ENCODE measurements around the gene PCK1. TPM values are rescaled to one million over a fixed set of nuclear protein-coding genes. Genes with fewer than 3 reads are reported as not detected.

PCK1 gene
- total RNA-seq, 2 donors from 2014 or later = 272 TPM

DNA sequence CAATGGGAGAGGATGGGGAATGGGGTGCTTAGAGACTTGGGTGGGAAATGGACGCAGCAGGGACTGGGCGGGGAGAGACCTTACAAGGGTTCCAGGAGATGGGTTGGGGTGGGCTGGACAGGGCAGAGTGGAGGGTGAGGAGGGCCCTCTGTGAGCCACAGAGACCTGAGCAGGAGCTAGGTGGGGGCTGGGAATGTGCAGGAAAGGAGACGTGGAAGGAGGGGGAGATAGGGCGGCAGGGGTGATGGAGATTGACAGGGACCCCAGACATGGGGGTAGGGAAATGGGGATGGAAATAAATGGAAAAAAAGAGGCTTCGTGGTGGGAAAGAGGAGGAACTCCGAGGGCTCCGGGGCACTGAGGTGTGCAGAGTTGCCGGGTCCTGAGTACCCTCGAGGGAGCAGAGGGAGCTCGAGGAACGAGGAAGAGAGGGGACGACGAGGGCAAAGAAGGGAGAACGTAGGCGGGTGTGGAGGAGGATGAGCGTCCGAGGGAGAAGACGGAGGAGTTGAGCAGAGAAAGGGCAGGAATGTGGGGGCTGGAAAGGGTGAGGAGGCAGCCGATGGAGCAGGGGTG lies 33.9 kb upstream of the PCK1 start:
- H3K9me3 ChIP-seq = no peaks in the 10 kb centered on the region
- H3K36me3 ChIP-seq = no peaks in the 10 kb centered on the region
- no peak overlapping the region for H3K9ac ChIP-seq (ENCODE audit: low read depth in 2 of 2, low read length in 2 of 2)
- TF ChIP-seq, protein P1, sequence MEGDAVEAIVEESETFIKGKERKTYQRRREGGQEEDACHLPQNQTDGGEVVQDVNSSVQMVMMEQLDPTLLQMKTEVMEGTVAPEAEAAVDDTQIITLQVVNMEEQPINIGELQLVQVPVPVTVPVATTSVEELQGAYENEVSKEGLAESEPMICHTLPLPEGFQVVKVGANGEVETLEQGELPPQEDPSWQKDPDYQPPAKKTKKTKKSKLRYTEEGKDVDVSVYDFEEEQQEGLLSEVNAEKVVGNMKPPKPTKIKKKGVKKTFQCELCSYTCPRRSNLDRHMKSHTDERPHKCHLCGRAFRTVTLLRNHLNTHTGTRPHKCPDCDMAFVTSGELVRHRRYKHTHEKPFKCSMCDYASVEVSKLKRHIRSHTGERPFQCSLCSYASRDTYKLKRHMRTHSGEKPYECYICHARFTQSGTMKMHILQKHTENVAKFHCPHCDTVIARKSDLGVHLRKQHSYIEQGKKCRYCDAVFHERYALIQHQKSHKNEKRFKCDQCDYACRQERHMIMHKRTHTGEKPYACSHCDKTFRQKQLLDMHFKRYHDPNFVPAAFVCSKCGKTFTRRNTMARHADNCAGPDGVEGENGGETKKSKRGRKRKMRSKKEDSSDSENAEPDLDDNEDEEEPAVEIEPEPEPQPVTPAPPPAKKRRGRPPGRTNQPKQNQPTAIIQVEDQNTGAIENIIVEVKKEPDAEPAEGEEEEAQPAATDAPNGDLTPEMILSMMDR (IDR thresholded peaks at IDR 0.05) = no peak
- no peaks in the 10 kb centered on the region for H3K27me3 ChIP-seq
- no peak for DNase-seq
- peaks cover 7% of the 10 kb centered on the region for H3K4me1 ChIP-seq
- no peak overlapping the region for H3K4me3 ChIP-seq
- intact Hi-C loops (cut with DNase I) = no loop called here
- H3K27ac ChIP-seq = no peak overlapping the region

DNA sequence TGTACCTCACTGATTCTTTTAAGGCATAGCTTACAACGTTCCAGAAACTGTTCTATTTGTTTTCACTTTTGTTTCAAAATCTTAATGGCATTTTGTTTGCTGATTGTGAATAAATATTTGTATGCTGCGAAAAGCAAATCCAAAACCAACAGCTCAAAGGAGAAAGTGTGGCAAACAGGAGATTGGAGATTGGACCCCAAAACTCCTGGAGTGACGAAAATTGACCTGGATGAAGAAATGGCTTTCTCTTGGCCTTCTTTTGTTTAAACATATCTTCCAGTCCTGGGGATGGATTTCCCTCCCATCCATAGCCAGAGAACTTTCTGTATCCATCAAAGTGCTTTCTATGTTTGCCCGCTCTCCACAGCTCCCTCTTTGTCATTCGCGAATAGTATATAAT lies 33.2 kb upstream of the PCK1 start:
- intact Hi-C loops (cut with DNase I) = no loop called here
- Histone ChIP-seq H3K9ac (ENCODE audit: low read depth in 2 of 2, low read length in 2 of 2) (no peak overlapping the region), H3K4me1 (peaks cover 7% of the 10 kb centered on the region), H3K36me3 (no peaks in the 10 kb centered on the region), H3K9me3 (no peaks in the 10 kb centered on the region), H3K4me3 (no peak overlapping the region), H3K27ac (no peak overlapping the region), H3K27me3 (no peaks in the 10 kb centered on the region)
- no peak for DNase-seq
- TF ChIP-seq, protein P1 (IDR thresholded peaks at IDR 0.05) = no peak

GRCh38 chr20:57528148-57528547 lies 32.8 kb upstream of the PCK1 start:
- H3K27ac ChIP-seq = no peak overlapping the region
- H3K9me3 ChIP-seq = no peaks in the 10 kb centered on the region
- no peaks in the 10 kb centered on the region for H3K36me3 ChIP-seq
- intact Hi-C loops (cut with DNase I) = no loop called here
- no peak overlapping the region for H3K9ac ChIP-seq (ENCODE audit: low read depth in 2 of 2, low read length in 2 of 2)
- TF ChIP-seq, protein P1 (IDR thresholded peaks at IDR 0.05) = no peak
- no peak overlapping the region for H3K4me3 ChIP-seq
- no peak for DNase-seq
- H3K27me3 ChIP-seq = no peaks in the 10 kb centered on the region
- H3K4me1 ChIP-seq = peaks cover 7% of the 10 kb centered on the region

- H3K9ac ChIP-seq (ENCODE audit: low read depth in 2 of 2, low read length in 2 of 2) = no peak overlapping the region
- H3K4me1 ChIP-seq = peaks cover 7% of the 10 kb centered on the region
- no peaks in the 10 kb centered on the region for H3K27me3 ChIP-seq
- intact Hi-C loops (cut with DNase I) = no loop called here
- DNase-seq = no peak
- no peak overlapping the region for H3K4me3 ChIP-seq
- no peaks in the 10 kb centered on the region for H3K9me3 ChIP-seq
- TF ChIP-seq, protein P1 (IDR thresholded peaks at IDR 0.05) = no peak
- H3K36me3 ChIP-seq = no peaks in the 10 kb centered on the region
- no peak overlapping the region for H3K27ac ChIP-seq
These were observed 31.7 kb upstream of the PCK1 start for GRCh38 chr20:57529160-57529585.

- Histone ChIP-seq H3K27me3 (no peaks in the 10 kb centered on the region), H3K4me1 (peaks cover 7% of the 10 kb centered on the region), H3K36me3 (no peaks in the 10 kb centered on the region), H3K9me3 (no peaks in the 10 kb centered on the region), H3K27ac (peak overlapping the region; percentile 52), H3K4me3 (no peak overlapping the region), H3K9ac (ENCODE audit: low read depth in 2 of 2, low read length in 2 of 2) (peak overlapping the region in 1 of 2 donors; percentile 22)
- intact Hi-C loops (cut with DNase I) = no loop called here
- TF ChIP-seq, protein P1 (IDR thresholded peaks at IDR 0.05) = no peak
- no peak for DNase-seq
These were observed 31.1 kb upstream of the PCK1 start for GRCh38 chr20:57529810-57530209.
